IPS DF 4.7 (cell line): Measurements from ENCODE around the gene DDX31.

ENCODE experiments used
- DNase-seq: peaks from one replicate; pipeline ENCODE4 v3.0.0-alpha.2; 2013; ENCODE audit warnings: low spot score; ENCODE audit errors: extremely low read depth

DDX31 gene

DNA sequence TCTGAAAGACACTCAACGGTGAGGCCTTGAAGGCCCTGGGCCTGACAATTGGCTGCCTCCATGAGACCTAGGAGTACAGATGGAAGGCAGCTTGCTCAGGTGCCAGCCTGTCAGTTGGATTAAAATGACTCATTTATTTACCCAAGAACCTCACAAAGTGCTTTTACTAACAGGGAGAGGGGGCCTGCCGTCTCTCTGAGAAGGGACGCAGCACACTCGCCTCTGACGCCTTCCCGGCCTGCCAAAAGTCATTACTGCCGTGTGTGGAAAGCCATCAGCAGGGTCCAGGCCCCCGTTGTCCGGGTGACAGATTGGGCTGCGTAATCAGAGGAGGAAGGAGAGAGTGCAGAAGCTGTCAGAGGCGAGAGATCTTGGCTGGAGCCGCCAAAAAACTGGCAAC lies 32.4 kb downstream of the DDX31 start:
- no peak for DNase-seq

DNA sequence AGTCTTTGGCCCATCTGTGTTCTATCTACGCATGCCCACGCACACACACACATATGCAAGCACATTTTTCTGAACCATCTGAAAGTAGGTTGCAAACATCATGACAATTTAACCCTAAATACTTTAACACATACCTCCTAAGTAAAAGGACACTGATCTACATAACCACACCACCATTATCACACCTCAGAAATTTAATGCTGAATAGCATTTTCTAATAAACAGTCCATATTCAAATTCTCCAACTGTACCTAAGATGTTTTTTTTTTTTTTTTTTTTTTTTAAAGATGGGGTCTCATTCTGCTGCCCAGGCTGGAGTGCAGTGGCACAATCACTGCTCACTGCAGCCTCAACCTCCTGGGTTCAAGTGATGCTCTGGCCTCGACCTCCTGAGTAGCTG lies 35.5 kb downstream of the DDX31 start:
- no peak for DNase-seq

DNA sequence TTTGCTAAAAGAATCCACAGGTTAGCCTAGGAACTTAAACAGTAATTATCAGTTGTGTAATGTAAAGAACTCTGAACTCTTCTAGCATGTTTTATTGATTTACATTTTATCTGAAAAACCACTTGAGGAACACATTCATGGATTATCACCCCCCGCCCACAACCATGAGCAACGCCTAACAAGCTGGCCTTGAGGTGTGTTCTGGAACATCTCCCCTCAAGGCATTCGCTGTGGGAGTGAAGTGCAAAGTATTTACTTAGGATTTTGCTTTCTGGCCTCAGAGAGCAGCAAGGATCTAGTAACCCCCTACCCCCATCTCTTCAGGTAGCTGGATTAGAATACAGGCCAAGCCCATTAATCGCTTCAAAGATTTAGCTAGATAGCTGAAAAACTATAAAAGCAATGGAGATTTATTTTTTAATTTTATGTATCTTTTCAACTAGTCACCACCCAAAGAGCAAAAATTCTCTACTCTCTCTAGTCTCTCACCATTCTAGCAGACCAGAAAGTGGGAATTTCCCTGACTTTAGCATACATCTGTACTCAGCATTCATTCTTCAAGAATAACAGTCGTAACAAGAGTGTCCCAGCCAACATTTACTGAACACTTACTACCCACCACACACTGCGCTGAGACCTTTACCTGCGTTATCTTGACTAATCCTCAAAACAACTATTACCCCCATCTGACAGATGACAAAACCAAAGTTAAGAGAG lies 37.2 kb downstream of the DDX31 start:
- DNase-seq: no peak

DNA sequence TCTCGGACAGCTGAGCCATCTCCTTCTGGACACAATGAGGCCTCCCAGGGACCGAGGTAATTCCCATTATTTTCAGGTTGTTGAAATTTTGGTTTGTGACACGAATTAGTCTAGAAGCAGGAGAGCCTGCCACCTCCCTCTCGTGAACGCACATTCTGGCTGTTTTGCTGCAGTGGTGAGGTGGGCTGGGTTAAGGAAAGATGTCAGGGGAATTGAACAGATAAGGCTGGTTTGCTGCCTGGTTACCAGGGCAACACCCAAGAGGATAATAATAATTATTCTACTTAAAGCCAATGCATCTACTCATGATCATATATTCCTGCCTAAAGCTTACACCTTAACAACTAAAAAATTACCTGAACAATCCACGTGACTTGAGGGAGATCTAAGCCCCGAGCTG lies 38.1 kb downstream of the DDX31 start:
- no peak for DNase-seq

DNA sequence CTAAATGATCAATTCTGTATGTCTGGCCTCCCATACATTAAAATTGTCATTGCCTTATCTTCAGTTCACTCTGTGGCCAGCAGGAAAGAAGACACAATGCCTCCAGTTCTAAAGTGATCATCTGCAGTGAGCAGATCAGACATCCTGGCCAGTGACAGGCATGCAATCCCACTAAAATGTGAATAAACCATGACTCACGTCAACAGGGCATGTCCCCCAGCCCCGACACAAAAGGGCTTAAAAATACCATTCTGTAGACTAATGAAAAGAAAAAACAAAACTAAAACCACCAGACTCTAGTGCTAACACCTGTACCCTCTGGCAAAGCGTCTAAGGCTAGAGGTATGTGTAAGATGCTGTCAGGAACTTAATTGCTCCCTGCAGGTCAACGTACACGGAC lies 38.5 kb downstream of the DDX31 start:
- no peak for DNase-seq

DNA sequence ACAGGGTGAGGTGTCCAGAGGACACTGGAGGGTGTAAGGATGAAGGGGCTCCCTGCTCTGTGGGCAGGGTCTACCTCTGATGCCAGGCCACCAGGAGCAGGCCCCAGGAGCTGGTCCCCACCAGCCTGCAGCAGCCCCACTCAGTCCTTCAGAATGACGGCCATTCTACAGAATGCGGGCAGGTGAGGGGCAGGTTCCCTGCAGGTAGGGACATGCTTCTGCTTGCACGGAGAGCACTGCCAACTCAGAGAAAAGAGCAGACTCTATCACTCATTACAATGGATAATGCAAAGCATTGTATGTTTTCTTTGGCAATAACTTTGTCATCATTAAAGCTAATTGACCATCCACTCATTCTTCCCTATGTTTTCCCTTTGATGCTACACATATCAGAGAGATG lies 39.0 kb downstream of the DDX31 start:
- no peak for DNase-seq

DNA sequence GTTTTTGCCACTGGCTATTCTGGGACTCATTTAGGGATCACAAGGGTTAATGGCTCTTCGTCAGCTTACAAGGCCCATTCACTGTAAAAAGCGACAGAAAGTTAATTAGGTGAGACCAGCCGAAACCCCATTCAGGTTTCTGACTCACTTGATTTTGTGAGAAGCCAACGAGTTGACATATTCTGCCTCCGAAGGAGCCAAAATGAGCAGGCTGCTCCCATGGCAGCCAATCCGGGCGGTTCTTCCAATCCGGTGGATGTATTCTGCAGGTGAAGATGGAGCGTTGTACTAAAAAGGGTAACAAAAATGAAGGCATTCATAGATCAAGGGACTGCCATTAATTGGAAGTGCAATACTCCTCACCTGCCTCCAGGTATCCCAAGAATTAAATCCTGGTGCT lies 39.7 kb downstream of the DDX31 start:
- DNase-seq: no peak

DNA sequence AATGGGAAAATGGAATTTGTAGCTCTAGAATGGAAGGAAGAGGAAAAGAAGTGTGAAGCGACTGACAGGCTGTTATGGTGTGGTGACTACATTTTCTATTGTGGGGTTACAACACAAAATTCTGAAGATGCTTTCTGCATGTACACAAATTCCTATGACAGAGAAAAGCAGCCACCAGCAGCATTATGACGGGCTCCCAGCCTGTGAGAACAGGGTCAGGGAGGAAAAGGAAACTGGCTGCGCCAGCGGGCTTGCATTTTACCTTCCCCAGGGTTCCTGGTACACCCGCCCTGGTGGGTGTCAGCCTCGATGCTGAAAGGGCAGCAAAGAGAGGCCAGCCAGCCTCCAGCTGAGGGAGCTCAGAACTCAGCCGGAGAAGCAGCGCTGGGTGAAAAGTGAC lies 41.0 kb downstream of the DDX31 start:
- DNase-seq: no peak

DNA sequence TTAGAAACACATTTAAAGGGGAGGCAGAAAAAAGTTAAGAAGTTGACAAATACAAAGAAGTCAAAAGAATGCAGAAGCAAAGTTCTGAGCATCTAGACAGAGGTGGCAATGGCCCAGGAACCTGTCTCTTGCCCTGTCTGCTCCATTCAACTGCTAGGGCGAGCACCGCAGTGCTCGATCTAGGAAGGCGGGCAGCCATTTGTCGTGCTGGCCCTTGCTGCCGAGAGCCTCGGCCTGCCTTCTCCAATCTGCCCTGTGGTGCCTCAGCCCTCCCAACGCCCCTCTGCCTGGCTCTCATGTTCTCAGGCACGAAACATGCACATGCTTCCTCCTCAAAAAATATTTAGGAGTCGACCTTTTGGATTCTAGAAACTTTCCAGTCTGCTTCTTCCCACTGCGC lies 42.2 kb downstream of the DDX31 start:
- DNase-seq: no peak

DNA sequence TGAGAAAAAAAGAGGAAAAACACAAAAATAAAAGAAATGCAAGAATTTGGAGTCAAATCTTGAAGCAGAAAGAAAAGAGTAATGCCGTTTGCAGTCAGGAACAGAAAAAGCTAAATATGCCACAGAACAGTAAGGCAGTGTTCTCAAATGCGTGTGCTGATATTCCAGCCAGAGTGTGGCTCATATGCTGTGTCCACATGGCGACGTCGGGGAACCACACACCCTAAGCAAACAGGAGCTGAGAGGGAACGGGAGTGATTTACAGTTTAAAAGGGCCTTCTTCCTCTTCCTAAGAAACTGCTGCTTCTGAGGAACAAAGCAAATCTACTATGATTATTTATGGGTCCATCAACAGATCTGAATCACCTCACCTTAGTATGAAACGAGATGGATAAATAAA lies 42.7 kb downstream of the DDX31 start:
- no peak for DNase-seq

DNA sequence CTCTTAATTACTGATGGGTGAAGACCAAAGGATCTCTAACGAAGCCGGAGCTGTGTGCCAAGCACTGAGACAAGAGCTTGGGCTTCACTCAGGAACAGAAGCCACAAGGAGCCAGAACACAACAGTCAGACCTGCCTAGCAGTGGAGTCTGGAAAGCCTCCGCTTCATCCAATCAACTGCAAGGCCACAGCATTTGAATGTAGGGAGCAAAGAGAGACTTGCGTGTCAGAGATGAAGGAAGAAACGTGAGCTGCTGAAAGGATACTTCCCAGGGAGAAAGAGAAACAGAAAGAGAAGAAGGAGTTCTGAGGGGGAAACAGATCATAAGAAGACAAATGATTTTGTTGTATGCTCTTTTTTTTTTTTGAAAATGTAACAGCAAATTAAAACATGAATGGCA lies 43.5 kb downstream of the DDX31 start:
- DNase-seq: no peak

DNA sequence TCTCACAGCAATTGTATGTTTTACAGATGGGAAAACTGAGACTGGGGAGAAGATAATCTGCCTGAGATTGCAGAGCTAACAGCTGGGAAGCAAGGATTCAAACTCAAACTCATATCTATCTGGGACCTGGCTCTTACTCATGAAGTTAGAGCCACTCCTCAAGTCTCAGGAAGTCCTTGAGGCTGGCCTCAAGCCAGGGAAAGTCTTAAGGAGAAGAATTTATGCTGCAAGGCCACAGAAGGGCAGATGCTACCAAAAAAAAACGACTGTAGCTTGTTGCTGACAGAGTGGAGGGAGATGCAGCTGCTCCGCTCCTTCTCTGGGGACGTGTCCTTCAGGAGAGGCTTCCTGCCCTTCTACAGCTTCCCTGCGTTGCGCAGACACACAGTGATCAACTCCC lies 47.6 kb downstream of the DDX31 start:
- no peak for DNase-seq

DNA sequence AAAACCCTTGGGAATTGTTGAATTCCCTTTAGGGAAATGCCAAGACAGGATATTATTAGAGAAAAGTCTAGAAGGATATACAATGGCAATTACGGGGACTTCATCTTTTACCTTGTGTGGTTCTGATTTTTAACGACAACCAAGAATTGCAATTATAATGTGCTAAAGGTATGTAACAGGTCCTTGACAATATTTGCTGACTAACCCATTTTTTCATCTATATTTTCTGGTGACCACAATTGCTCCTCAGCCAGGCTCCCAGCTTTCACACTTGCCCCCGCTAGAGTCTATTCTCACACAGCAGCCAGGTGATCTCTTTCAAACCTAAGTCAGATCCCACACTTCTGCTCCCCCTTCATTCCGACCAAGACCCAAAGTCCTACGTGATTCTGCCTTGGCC lies 53.1 kb downstream of the DDX31 start:
- no peak for DNase-seq

DNA sequence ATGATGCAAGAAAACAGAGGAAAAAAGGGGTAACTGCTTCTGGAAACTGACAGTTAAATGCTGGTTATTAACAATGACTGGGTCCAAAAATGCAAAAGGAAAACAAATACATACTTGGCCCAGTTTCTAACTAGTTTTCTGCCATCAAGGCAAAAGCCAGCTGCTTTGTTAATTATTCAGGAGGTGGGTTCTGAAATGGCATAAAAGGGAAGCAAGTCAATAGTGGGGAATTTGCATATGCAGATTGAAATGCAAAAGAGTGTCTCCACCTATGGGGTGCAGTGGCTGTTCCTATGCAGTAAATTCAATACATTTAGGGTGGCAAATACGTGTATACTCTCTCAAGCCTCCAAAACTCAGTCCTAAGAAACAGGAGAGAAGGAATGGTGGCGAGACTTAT lies 54.0 kb downstream of the DDX31 start:
- no peak for DNase-seq

DNA sequence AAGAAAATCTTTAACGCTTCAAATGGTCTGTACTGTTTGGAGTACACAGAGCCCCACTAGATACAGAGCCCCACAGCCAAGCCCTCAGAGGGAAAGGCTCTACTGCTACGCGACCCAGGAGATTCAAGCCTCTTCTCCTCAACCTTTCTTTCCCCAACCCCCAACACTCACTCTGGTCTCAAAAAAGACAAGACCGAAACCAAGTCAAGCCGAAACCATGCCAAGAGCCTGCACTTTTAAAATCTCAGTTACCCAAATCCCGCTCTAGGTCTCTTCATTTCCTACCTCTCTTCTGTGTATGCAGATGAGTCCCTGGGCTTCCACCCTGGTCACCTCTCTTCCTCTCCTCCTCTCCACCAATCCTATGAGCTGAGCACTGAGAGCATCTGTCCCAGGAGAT lies 55.5 kb downstream of the DDX31 start:
- DNase-seq: no peak

DNA sequence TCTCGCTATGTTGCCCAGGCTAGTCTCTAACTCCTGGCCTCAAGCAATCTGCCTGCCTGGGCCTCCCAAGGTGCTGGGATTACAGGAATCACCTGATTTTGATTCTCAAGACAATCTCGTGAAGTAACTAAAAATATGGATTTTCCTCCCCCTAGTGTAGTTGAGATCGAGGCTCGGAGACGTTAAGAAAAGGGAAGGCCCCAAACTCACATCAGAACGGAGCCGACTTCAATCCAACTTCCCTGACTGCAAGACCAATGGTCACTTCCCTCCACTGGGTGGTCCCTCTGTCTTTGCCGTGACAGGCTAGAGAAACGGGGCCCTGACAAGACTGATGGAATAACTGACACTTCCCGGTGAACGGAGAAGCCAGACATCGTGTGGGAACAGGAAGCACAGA lies 59.1 kb downstream of the DDX31 start:
- DNase-seq: no peak

DNA sequence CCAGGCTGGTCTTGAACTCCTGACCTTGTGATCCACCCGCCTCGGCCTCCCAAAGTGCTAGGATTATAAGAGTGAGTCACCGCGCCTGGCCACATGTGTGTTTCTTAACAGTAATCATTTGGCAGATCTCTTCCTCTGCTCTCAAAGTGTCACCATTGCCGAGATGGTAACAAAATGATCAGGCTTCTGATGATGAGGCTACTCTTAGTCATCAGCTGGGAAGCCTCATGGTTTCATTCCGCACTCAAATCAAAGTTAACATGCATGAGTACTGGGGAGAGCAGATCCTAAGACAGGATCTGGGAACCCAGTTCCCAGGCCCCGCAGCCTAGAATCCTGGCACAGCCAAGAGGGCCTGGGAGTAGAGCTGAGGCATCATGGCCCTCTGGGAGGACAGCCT lies 60.0 kb downstream of the DDX31 start:
- DNase-seq: no peak

DNA sequence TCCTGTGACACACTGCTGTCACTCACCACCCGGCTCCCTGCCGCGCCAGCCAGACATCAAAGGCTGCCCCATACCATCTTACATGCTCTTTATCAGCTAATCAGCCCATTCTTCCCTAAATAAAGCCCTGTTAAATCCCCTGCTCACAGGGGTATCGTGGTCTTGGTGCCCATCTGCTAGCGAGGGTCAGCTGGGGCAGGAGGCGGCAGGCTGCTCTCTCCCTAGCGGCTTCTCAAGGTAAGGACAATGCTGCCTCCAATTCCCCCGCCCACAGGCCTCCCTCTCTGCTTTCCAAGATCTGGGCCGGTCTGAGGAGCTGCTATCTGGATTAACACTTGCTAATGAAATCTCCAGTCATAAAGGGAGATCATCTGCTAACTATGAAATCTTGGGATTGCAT lies 60.6 kb downstream of the DDX31 start:
- no peak for DNase-seq

DNA sequence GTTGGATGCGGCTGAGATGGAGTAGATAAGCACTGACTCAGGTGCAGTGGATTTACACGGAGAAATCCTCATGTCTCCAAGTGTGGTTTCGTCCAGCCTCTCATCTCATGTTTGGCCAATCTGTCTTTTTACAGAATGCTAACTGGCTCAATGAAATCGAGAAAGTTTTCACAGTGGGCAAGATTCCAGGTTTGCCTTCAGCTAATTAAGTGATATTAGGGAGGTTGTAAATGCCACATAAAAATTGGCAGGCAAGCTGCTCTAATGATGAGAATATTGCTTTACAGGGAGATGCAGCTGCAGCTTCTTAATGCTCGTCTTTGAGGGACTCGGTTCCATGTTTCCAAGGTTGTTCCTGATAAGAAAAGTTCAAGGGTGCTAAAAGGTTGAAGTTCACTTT lies 63.7 kb downstream of the DDX31 start:
- DNase-seq: no peak

DNA sequence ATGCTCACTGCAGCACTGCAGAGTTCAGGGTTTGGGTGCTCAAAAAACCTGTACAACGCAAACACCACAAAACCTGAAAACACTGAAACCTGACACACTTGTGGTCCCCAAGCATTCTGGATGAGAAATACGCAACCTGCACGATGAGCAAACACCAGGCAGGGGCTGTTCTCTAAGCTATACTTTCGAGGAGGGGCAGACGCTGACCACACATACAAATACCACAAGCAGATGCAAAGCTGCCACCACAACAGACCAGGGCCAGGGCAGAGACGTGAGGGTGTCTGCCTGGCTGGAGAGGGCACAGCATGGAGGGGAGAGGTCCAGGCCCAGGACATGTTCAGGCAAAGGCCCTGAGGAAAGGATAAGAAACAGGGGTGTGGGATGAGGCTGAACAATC lies 64.4 kb downstream of the DDX31 start:
- DNase-seq: no peak

DNA sequence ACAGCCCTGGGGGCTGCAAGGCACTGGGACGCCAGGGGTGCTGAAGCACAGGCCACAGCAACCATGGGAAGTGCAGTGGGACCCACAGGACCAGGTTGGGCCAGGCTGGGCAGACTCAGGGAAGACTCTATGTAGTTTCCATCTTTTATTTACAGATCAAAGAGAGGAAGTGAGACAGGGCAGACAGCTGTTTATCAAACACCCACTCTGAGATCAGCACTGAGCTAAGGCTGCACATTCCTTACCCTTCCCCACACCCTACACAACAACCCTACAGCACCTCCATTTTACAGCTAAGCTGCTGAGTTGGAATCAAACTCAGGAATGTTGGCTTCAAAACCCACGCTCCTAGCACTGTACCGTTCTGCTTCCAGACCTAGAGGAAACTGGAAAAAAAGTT lies 67.6 kb downstream of the DDX31 start:
- no peak for DNase-seq

DNA sequence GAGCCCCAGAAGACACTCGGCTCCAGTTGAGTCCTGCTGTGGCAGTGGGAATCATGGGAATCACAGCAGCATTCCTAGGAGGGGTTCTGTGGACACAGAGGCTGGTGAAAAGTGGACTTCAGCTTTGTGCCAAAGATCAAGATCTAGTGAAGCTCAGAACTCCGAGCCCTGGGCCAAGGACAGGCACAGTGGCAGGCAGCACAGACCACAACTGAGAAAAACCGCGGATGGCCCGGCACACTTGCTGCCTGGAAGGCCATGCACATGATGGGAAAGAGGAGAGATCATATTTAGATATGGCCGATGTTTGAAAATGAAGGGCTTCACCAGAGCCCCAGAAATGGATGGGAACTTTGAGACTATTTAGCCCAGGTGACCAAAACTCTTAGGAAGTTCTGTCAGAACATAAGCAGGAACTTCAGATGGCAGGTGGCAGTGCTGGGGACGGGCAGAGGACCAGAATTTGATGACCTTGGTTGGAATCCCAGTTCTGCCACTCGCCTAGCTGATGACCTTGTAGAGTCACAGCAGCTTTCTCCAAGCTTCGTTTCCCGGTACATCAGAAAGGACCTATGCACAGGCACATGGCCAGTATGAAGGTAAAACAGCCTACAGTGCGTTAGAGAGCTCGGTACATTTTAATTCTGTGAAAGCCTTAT lies 69.3 kb downstream of the DDX31 start:
- DNase-seq: no peak

DNA sequence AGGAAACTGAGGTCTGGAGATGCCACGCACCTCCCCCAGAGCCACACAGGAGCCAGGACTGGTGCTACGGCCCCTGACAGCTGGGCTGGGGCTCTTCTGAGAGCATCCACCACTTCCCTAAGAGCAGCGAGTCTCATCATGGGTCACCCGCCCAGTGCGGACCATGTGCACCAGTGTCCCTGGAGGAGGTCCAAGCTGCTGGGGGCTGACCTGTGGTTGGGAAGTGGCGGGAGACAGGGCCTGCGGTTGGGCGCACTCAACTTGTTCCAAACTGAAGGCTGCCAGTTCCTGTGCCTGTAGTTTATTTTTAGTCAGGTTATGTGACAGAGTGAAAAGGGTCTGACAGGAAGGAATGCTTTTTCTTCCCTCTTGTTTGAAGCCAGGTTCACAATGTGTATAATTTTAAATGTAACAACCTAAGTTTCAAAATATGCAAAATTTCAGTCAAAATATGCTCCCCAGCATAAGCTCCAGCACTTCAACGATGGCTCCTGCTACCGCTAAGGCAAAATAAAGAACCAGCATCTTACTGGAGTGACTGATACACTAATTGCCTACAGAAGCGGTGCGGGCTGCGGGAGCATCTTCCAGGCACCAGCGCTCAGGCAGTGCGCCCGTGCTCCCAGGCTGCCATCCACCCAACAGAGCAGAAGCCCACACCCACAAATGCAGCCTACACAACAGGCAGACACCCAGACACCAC lies 72.6 kb downstream of the DDX31 start:
- no peak for DNase-seq
